Stimulated activated effector memory CD8-positive, alpha-beta T cell treated with anti-CD3 and anti-CD28 coated beads, Interleukin-12 subunit alpha, Interleukin-12 subunit beta, amount 100 ng/mL, for 72 hours (primary cell): ENCODE data around the gene JOSD2.
"Not testable (repeated sequence)": the region's sequence is repeated elsewhere in the genome, so short reads cannot be mapped to it uniquely, and the experiment has no call there.

Experiments used
- ATAC-seq: fragments of 150-1000 bp; cut with Tn5 transposase; 2 replicates; pipeline ENCODE4 v1.10.0; 2021
- DNase-seq, 2 donors: peaks; one replicate each; pipeline ENCODE4 v3.0.0; 2021 to 2022; ENCODE audit warnings: low spot score in 2 of 2
- H3K27ac Mint-ChIP-seq: one replicate; pipeline ENCODE4 v1.8.0; 2022; ENCODE audit warnings: mild to moderate bottlenecking, mixed read lengths
- H3K36me3 Mint-ChIP-seq: one replicate; pipeline ENCODE4 v1.8.0; 2022; ENCODE audit warnings: mild to moderate bottlenecking, mixed read lengths
- H3K4me1 Mint-ChIP-seq: one replicate; pipeline ENCODE4 v1.8.0; 2022; ENCODE audit warnings: mixed read lengths
- H3K4me3 Mint-ChIP-seq: one replicate; pipeline ENCODE4 v1.8.0; 2022; ENCODE audit warnings: mild to moderate bottlenecking, mixed read lengths
- H3K9me3 Mint-ChIP-seq: one replicate; pipeline ENCODE4 v1.8.0; 2022; ENCODE audit warnings: mixed read lengths

JOSD2 gene

DNA sequence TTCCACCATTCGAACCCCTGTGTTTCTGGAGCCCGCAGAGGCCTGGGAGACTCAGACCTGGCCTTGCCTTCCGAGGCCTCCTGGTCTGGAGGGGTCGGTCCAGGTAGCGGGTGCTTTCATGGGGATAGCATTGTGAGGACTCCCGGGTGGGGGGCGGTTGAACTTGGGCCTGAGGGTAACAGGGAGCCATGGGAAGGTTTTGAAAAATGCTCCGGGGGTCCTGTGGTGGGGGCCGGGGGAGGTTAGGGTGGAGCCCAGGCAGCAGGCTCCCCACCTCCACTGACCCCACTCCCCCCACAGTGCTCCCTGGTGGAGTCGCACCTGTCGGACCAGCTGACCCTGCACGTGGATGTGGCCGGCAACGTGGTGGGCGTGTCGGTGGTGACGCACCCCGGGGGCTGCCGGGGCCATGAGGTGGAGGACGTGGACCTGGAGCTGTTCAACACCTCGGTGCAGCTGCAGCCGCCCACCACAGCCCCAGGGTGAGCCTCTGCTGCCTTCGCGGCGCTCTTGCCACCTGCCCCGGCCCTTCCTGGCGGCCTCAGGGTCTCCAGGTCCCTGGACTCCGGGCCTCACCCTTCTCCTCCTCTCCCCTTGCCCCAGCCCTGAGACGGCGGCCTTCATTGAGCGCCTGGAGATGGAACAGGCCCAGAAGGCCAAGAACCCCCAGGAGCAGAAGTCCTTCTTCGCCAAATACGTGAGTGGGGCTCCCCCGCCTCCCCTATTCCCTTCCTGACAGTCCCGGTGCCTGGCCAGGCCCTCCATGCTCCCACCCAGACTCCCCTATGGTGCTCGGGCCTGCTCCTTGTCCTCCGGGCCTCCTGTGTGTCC, 30.5 kb downstream of the JOSD2 start:
- no peak for DNase-seq
- no peak for ATAC-seq
- Mint-ChIP-seq H3K4me3 (no peak overlapping the region), H3K36me3 (peaks cover 81% of the 10 kb centered on the region), H3K27ac (peak overlapping the region; percentile 81), H3K9me3 (no peaks in the 10 kb centered on the region), H3K4me1 (peaks cover 48% of the 10 kb centered on the region)

- no peak overlapping the region for H3K4me3 Mint-ChIP-seq
- H3K36me3 Mint-ChIP-seq, result peaks cover 80% of the 10 kb centered on the region
- DNase-seq, result no peak
These were observed 31.2 kb downstream of the JOSD2 start for GRCh38 chr19:50479761-50480251.

DNA sequence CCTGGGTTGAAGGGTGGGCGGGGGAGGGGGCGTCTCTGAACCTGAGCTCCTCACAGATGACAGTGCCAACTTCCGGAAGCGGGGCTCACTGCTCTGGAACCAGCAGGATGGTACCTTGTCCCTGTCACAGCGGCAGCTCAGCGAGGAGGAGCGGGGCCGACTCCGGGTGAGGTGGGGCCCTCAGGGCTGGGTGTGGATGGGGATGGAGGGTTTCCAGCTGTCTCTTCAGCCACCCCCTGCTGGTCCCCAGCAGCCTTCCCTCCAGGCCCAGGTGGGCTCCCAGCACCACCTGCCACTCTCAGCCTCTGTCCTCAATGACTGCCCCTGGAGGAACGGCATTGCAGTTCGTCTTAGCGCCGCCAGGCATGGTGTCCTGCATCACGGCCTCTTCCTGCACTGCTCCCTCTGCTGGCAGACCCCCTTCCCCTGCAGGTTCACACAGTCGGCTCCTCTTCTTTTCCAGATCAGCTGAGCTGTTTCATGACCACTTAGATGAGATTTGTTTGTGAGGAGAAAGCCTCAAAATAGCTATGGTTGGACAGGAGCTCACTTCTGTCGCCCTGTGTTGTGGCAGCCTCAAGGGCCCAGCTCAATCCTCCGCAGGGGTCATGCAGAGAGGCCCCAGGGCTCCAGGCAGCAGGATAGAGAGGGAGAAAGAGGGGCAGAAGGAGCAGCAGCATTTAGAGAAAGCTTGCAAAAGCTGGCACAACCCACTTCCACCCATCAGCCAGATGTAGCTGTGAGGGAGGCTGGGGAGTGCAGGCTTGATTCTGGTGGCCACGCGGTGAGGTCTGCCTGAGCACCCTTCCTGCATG, 31.9 kb downstream of the JOSD2 start:
- peak overlapping the region; percentile 22 for H3K27ac Mint-ChIP-seq
- peaks cover 51% of the 10 kb centered on the region for H3K4me1 Mint-ChIP-seq
- peaks cover 73% of the 10 kb centered on the region for H3K36me3 Mint-ChIP-seq
- H3K9me3 Mint-ChIP-seq, result no peaks in the 10 kb centered on the region
- DNase-seq (no peak), ATAC-seq (no peak)
- no peak overlapping the region for H3K4me3 Mint-ChIP-seq

More at GRCh38 chr19:50479761-50480251, 31.2 kb downstream of the JOSD2 start:
- ATAC-seq, result no peak
- H3K4me1 Mint-ChIP-seq, result peaks cover 51% of the 10 kb centered on the region
- no peaks in the 10 kb centered on the region for H3K9me3 Mint-ChIP-seq
- no peak overlapping the region for H3K27ac Mint-ChIP-seq

DNA sequence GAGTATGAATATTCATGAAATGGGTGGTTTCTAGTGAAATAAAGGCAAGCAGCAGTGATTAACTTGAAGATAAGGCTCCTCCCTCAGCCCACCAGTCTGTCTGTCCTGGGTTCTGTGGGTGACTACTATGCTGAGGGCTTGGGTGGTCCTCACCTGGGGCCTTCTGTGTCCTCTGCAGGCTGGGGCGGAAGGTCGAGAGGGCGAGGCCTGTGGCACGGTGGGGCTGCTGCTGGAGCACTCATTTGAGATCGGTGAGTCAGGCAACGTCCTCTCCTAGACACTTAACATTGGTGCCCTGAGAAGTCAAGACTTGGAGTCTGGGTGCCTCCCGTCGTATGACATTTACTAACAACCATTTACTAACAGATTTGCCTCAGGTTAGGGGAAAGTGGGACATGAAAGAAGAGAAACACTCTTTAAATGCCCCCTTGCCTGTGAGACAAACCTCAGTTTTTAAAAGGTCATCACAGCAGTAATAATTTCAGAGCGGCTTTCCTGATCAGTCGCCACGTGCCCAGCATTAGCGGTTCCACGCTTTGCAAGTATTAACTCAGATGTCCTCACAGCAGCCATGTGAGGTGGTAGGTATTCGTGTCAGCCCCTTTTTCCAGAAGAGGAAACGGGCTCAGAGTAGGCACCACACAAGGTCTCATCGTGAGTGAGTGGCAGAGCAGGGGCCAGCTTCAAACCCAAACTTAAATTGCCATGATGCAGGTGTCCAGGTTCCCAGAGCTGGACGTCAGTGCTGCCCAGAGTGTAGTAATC, 33.1 kb downstream of the JOSD2 start:
- peaks cover 61% of the 10 kb centered on the region for H3K36me3 Mint-ChIP-seq
- H3K9me3 Mint-ChIP-seq, result no peaks in the 10 kb centered on the region
- H3K27ac Mint-ChIP-seq, result peak overlapping the region; percentile 97
- H3K4me3 Mint-ChIP-seq, result peak overlapping the region; percentile 98
- DNase-seq (no peak), ATAC-seq (no peak)
- peaks cover 51% of the 10 kb centered on the region for H3K4me1 Mint-ChIP-seq

DNA sequence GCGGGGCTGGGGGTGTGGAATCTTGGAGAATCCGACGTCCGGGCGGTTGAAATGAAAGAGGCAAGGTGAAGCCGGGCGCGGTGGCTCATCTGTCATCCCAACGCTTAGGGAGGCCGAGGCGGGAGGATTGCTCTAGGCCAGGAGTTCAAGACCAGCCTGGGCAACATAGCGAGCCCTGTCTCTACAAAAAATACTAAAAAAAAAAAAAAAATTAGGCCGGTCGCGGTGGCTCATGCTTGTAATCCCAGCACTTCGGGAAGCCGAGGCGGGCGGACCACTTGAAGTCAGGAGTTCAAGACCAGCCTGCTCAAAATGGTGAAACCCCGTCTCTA, 34.1 kb downstream of the JOSD2 start:
- no peaks in the 10 kb centered on the region for H3K9me3 Mint-ChIP-seq
- H3K27ac Mint-ChIP-seq, result peak overlapping the region; percentile 97
- peak overlapping the region; percentile 98 for H3K4me3 Mint-ChIP-seq
- peaks cover 58% of the 10 kb centered on the region for H3K36me3 Mint-ChIP-seq
- peaks cover 51% of the 10 kb centered on the region for H3K4me1 Mint-ChIP-seq
- DNase-seq (no peak), ATAC-seq (no peak)

DNA sequence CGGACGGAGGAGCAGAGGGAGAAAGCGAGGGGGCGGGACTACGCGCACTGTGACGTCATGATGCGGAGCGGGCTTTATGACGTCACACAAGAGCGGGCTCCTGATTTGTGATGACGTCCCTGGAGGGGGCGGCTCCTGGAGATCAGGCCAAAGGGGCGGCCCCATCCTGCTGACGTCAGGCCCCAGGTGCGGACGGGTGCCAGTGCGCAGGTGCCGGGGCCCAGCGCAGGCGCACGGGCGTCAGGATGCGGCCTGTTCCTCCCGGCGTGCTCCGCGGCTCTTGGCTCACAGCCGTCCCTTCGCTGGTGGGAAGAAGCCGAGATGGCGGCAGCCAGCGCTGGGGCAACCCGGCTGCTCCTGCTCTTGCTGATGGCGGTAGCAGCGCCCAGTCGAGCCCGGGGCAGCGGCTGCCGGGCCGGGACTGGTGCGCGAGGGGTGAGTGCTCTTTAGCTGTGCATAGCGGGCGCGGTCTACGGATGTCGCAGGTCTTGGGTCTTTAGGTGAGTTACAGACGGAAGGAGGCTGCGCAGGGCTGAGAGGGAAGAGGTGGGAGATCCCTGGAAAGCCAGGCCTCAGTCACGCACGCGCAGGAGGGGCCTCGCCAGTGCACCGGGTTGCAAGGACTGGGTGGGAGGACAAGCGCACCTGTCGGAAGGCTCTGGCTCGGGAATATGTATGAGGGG, 34.6 kb downstream of the JOSD2 start, which contains the start of the genes EMC10 and GARIN5A:
Gene EMC10, plus strand, starts transcription at position 284 of the 683 bp plus-strand sequence. Its CDS starts 38 bp downstream, at position 322.
Gene GARIN5A, minus strand, starts transcription at position 625 of the 683 bp plus-strand sequence. Its CDS starts 460 bp downstream, at position 165.
- ATAC-seq (peak; percentile 95), DNase-seq (peak; percentile 87 to 96)
- Mint-ChIP-seq H3K4me1 (peaks cover 51% of the 10 kb centered on the region), H3K27ac (peak within 1 kb of the TSS; percentile 97), H3K4me3 (peak within 1 kb of the TSS; percentile 98), H3K9me3 (no peaks in the 10 kb centered on the region), H3K36me3 (peaks cover 58% of the 10 kb centered on the region)

GRCh38 chr19:50475736-50476223, 35.2 kb downstream of the JOSD2 start:
- ATAC-seq (no peak), DNase-seq (no peak)
- no peaks in the 10 kb centered on the region for H3K9me3 Mint-ChIP-seq
- peaks cover 53% of the 10 kb centered on the region for H3K36me3 Mint-ChIP-seq
- peak overlapping the region; percentile 98 for H3K4me3 Mint-ChIP-seq
- H3K4me1 Mint-ChIP-seq, result peaks cover 45% of the 10 kb centered on the region
- peak overlapping the region; percentile 97 for H3K27ac Mint-ChIP-seq

- H3K4me1 Mint-ChIP-seq, result peaks cover 44% of the 10 kb centered on the region
- ATAC-seq (no peak), DNase-seq (no peak)
- H3K4me3 Mint-ChIP-seq, result peak overlapping the region; percentile 98
- H3K27ac Mint-ChIP-seq, result peak overlapping the region; percentile 97
- H3K36me3 Mint-ChIP-seq, result peaks cover 47% of the 10 kb centered on the region
- H3K9me3 Mint-ChIP-seq, result no peaks in the 10 kb centered on the region
These were observed 35.9 kb downstream of the JOSD2 start for GRCh38 chr19:50475101-50475568.

- peaks cover 35% of the 10 kb centered on the region for H3K4me1 Mint-ChIP-seq
- H3K9me3 Mint-ChIP-seq, ATAC-seq, H3K4me3 Mint-ChIP-seq, DNase-seq: not testable (repeated sequence)
- peaks cover 34% of the 10 kb centered on the region for H3K36me3 Mint-ChIP-seq
- peak overlapping the region; percentile 21 for H3K27ac Mint-ChIP-seq
These were observed 37.7 kb downstream of the JOSD2 start for GRCh38 chr19:50473336-50473735.

DNA sequence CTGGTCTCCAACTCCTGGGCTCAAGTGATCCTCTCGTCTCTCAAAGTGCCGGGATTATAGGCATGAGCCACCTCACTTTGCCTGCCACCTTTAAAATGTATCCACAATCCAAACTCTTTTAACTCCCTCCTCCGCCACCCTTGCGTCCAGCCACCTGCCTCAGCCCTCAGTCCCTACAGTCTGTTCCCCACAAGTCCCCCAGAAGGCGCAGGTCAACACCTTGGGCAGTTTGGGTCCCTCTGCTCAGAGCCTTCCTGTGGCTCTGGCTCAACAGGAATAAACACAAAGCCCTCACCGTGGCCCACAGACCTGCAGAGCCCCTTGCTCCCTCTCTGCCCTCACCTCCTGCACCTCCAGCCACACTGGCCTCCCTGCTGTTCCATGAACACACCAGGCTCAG, 42.2 kb downstream of the JOSD2 start:
- Mint-ChIP-seq H3K36me3 (no peaks in the 10 kb centered on the region), H3K4me1 (no peaks in the 10 kb centered on the region), H3K4me3 (no peak overlapping the region), H3K9me3 (no peaks in the 10 kb centered on the region), H3K27ac (no peak overlapping the region)
- DNase-seq (no peak), ATAC-seq (no peak)

- Mint-ChIP-seq H3K36me3 (no peaks in the 10 kb centered on the region), H3K4me3 (no peak overlapping the region), H3K9me3 (no peaks in the 10 kb centered on the region), H3K27ac (no peak overlapping the region), H3K4me1 (no peaks in the 10 kb centered on the region)
- no peak for DNase-seq
- no peak for ATAC-seq
These were observed 43.4 kb downstream of the JOSD2 start for GRCh38 chr19:50467566-50467965.

GRCh38 chr19:50466706-50467039, 44.3 kb downstream of the JOSD2 start:
- H3K4me1 Mint-ChIP-seq, result no peaks in the 10 kb centered on the region
- H3K27ac Mint-ChIP-seq, result no peak overlapping the region
- H3K36me3 Mint-ChIP-seq, result no peaks in the 10 kb centered on the region

GRCh38 chr19:50465986-50466705, 44.8 kb downstream of the JOSD2 start:
- Mint-ChIP-seq H3K4me1 (peaks cover 5% of the 10 kb centered on the region), H3K4me3 (no peak overlapping the region), H3K27ac (no peak overlapping the region), H3K36me3 (no peaks in the 10 kb centered on the region), H3K9me3 (no peaks in the 10 kb centered on the region)
- ATAC-seq (no peak), DNase-seq (no peak)

More at GRCh38 chr19:50466706-50467039, 44.3 kb downstream of the JOSD2 start:
- Mint-ChIP-seq H3K4me3 (no peak overlapping the region), H3K9me3 (no peaks in the 10 kb centered on the region)
- ATAC-seq (no peak), DNase-seq (no peak)

DNA sequence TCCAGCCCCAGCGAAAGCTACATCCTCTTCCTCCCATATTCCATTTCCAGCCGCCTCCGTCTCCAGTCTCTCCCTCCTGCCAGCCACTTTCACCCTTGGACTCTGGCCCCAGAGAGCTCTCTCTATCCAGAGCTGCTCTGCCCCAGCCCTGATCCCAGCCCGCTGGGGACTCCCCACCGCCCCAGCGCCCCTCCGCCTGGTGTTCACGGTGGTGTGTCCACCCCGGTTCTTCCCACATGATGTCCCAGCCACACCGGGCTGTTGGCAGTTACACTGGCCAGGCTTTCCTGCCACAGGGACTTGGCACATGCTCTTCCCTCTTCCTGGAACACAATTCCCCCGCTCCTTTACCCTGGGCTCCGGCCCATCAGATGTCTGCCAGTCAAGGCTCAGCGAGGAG, 46.0 kb downstream of the JOSD2 start:
- Mint-ChIP-seq H3K27ac (no peak overlapping the region), H3K4me3 (no peak overlapping the region), H3K36me3 (no peaks in the 10 kb centered on the region), H3K9me3 (no peaks in the 10 kb centered on the region), H3K4me1 (peaks cover 13% of the 10 kb centered on the region)
- DNase-seq (no peak), ATAC-seq (no peak)
